Measurements from ENCODE around the gene XYLB. TPM values are rescaled to one million over a fixed set of nuclear protein-coding genes. Genes with fewer than 3 reads are reported as not detected.
"Not testable (repeated sequence)": the region's sequence is repeated elsewhere in the genome, so short reads cannot be mapped to it uniquely, and the experiment has no call there.

Gene XYLB
- total RNA-seq, 2 experiments from 2014 or later, result 5.3 to 7.2 TPM

DNA sequence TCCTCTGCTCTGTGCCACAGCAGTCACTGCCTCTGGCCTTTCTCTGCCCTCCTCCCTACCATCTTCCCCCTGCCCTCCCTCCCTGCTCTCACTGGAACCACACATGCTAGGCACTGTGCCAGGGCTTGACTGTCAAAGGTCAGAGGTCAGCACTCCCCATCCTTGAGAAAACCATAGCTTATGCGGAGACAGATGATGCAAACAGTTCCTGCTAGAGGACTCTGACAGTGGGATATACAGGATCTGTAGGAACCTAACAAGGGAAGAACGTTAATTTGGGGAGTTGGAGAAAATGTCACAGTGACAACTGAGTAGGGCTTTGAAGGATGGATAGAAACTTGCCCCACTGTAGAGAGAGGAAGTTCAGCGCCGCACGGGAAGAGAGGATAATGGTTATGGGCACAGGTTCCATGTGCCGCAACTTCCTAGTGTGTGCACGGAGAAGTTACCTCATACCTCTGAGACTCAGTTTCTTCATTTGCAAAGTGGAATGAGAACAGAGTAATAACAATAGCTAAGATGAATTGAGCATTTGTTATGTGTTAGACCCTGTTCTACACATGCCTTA is 29.3 kb upstream of the XYLB start:
- no peak overlapping the region for H3K27ac ChIP-seq (ENCODE audit: low read depth, low read length, poor library complexity, severe bottlenecking)
- no peaks in the 10 kb centered on the region for H3K79me2 ChIP-seq (ENCODE audit: insufficient read depth, low read depth, low read length)
- TF ChIP-seq EZH2phosphoT487 (IDR thresholded peaks at IDR 0.05; ENCODE audit: borderline replicate concordance, low read depth, low read length), result no peak
- TF ChIP-seq, protein P1, sequence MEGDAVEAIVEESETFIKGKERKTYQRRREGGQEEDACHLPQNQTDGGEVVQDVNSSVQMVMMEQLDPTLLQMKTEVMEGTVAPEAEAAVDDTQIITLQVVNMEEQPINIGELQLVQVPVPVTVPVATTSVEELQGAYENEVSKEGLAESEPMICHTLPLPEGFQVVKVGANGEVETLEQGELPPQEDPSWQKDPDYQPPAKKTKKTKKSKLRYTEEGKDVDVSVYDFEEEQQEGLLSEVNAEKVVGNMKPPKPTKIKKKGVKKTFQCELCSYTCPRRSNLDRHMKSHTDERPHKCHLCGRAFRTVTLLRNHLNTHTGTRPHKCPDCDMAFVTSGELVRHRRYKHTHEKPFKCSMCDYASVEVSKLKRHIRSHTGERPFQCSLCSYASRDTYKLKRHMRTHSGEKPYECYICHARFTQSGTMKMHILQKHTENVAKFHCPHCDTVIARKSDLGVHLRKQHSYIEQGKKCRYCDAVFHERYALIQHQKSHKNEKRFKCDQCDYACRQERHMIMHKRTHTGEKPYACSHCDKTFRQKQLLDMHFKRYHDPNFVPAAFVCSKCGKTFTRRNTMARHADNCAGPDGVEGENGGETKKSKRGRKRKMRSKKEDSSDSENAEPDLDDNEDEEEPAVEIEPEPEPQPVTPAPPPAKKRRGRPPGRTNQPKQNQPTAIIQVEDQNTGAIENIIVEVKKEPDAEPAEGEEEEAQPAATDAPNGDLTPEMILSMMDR (conservative IDR thresholded peaks at IDR 0.05; ENCODE audit: low read length), result no peak
- no peak overlapping the region for H3K4me3 ChIP-seq (ENCODE audit: low read depth, low read length, poor library complexity, severe bottlenecking)
- no peaks in the 10 kb centered on the region for H3K9me3 ChIP-seq (ENCODE audit: low read length)
- ChIA-PET CTCF (ENCODE audit: unreplicated experiment) (no interaction called here), POLR2A (no interaction called here)
- BruUV-seq (replicated peaks), result no TSS peak
- no peak overlapping the region for H3K4me2 ChIP-seq (ENCODE audit: low read length)
- H2AFZ ChIP-seq (ENCODE audit: low read length), result no peak overlapping the region
- no peak for DNase-seq (ENCODE audit: low spot score)
- intact Hi-C loops (cut with micrococcal nuclease; ENCODE audit: unreplicated experiment), result no loop called here
- H3K4me1 ChIP-seq (ENCODE audit: insufficient read depth, low read length, poor library complexity, severe bottlenecking), result no peaks in the 10 kb centered on the region
- H3K9me2 ChIP-seq (ENCODE audit: insufficient read depth, low read length), result no peaks in the 10 kb centered on the region
- H4K20me1 ChIP-seq (ENCODE audit: insufficient read depth, low read length), result no peaks in the 10 kb centered on the region
- H3K36me3 ChIP-seq (ENCODE audit: insufficient read depth, low read length), result no peaks in the 10 kb centered on the region

GRCh38 chr3:38318766-38319671 is 27.6 kb upstream of the XYLB start:
- BruUV-seq (replicated peaks), result no TSS peak
- no peaks in the 10 kb centered on the region; the same call in 1 of the 2 replicates for H4K20me1 ChIP-seq (ENCODE audit: insufficient read depth, low read length)
- TF ChIP-seq EZH2phosphoT487 (IDR thresholded peaks at IDR 0.05; ENCODE audit: borderline replicate concordance, low read depth, low read length), result no peak
- TF ChIP-seq, protein P1 (conservative IDR thresholded peaks at IDR 0.05; ENCODE audit: low read length), result no peak
- H2AFZ ChIP-seq (ENCODE audit: low read length), result no peak overlapping the region
- no peak for DNase-seq (ENCODE audit: low spot score)
- intact Hi-C loops (cut with micrococcal nuclease; ENCODE audit: unreplicated experiment), result no loop called here
- H3K36me3 ChIP-seq (ENCODE audit: insufficient read depth, low read length), result no peaks in the 10 kb centered on the region
- no peaks in the 10 kb centered on the region for H3K79me2 ChIP-seq (ENCODE audit: insufficient read depth, low read depth, low read length)
- ChIA-PET CTCF (ENCODE audit: unreplicated experiment) (no interaction called here), POLR2A (interaction anchor here (1.5 kb wide), 1 partner anchor 8 kb away, joined by 4 read pairs; no protein-coding TSS in a partner anchor)
- H3K4me2 ChIP-seq (ENCODE audit: low read length), result no peak overlapping the region
- H3K9me2 ChIP-seq (ENCODE audit: insufficient read depth, low read length), result no peaks in the 10 kb centered on the region
- H3K4me1 ChIP-seq (ENCODE audit: insufficient read depth, low read length, poor library complexity, severe bottlenecking), result no peaks in the 10 kb centered on the region
- H3K27ac ChIP-seq (ENCODE audit: low read depth, low read length, poor library complexity, severe bottlenecking), result no peak overlapping the region
- no peaks in the 10 kb centered on the region for H3K9me3 ChIP-seq (ENCODE audit: low read length)
- no peak overlapping the region for H3K4me3 ChIP-seq (ENCODE audit: low read depth, low read length, poor library complexity, severe bottlenecking)

DNA sequence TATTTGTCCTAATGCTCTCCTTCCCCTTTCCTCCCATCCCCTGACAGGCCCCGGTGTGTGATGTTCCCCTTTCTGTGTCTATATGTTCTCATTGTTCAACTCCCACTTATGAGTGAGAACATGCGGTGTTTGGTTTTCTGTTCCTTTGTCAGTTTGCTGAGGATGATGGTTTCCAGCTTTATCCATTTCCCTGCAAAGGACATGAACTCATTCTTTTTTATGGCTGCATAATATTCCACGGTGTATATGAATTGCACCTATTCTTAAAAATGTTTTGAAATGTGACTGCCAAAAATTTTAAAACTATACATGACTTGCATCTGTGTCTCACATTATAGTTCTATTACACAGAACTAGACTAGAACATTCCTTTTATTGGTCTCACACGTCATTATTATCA is 25.9 kb upstream of the XYLB start:
- H3K36me3 ChIP-seq (ENCODE audit: insufficient read depth, low read length); H3K4me2 ChIP-seq (ENCODE audit: low read length); H2AFZ ChIP-seq (ENCODE audit: low read length); DNase-seq (ENCODE audit: low spot score); POLR2A ChIA-PET; H3K9me2 ChIP-seq (ENCODE audit: insufficient read depth, low read length); intact Hi-C loops (cut with micrococcal nuclease; ENCODE audit: unreplicated experiment); H4K20me1 ChIP-seq (ENCODE audit: insufficient read depth, low read length); CTCF ChIA-PET (ENCODE audit: unreplicated experiment); H3K9me3 ChIP-seq (ENCODE audit: low read length); H3K4me3 ChIP-seq (ENCODE audit: low read depth, low read length, poor library complexity, severe bottlenecking); H3K4me1 ChIP-seq (ENCODE audit: insufficient read depth, low read length, poor library complexity, severe bottlenecking); H3K27ac ChIP-seq (ENCODE audit: low read depth, low read length, poor library complexity, severe bottlenecking); H3K79me2 ChIP-seq (ENCODE audit: insufficient read depth, low read depth, low read length); BruUV-seq (replicated peaks): not testable (repeated sequence)

Data from OCI-LY7 (cell line).